Ishikawa (cell line): ENCODE data around the gene EVPL.

Experiments used
- CEBPB ChIP-seq: IDR thresholded peaks from 2 replicates; pipeline ENCODE4 v1.6.1; 2012
- CREB1 ChIP-seq: IDR thresholded peaks from 2 replicates; pipeline ENCODE4 v1.6.1; 2012; ENCODE audit warnings: low read depth
- EGR1 ChIP-seq: IDR thresholded peaks from 2 replicates; pipeline ENCODE4 v1.6.1; 2012
- EP300 ChIP-seq: IDR thresholded peaks from 2 replicates; pipeline ENCODE4 v1.6.1; 2012; ENCODE audit warnings: borderline replicate concordance
- FOXM1 ChIP-seq: IDR thresholded peaks from 2 replicates; pipeline ENCODE4 v1.6.1; 2012; ENCODE audit warnings: low read depth, borderline replicate concordance
- MAX ChIP-seq: IDR thresholded peaks from 2 replicates; pipeline ENCODE4 v1.6.1; 2012
- NFIC ChIP-seq: IDR thresholded peaks from 2 replicates; pipeline ENCODE4 v1.6.1; 2012
- RAD21 ChIP-seq: IDR thresholded peaks from 2 replicates; pipeline ENCODE4 v1.6.1; 2012; ENCODE audit warnings: low read depth
- REST ChIP-seq: IDR thresholded peaks from 2 replicates; pipeline ENCODE4 v1.6.1; 2012; ENCODE audit warnings: low read depth, mild to moderate bottlenecking
- TAF1 ChIP-seq: IDR thresholded peaks from 2 replicates; pipeline ENCODE4 v1.6.1; 2012; ENCODE audit warnings: low read depth, mild to moderate bottlenecking
- TCF12 ChIP-seq: IDR thresholded peaks from 2 replicates; pipeline ENCODE4 v1.6.1; 2012; ENCODE audit warnings: low read depth
- TEAD4 ChIP-seq: IDR thresholded peaks from 2 replicates; pipeline ENCODE4 v1.6.1; 2012
- USF1 ChIP-seq: IDR thresholded peaks from 2 replicates; pipeline ENCODE4 v1.6.1; 2012
- YY1 ChIP-seq: IDR thresholded peaks from 2 replicates; pipeline ENCODE4 v1.6.1; 2012; ENCODE audit warnings: low read depth
- ZBTB7A ChIP-seq: IDR thresholded peaks from 2 replicates; pipeline ENCODE4 v1.6.1; 2012; ENCODE audit warnings: low read depth

The EVPL gene

GRCh38 chr17:75976175-75976848 is 50.8 kb downstream of the EVPL start:
- no peak for TF ChIP-seq ZBTB7A
- no peak for TF ChIP-seq RAD21
- TF ChIP-seq MAX, result no peak
- no peak for TF ChIP-seq YY1
- no peak for TF ChIP-seq EGR1
- no peak for TF ChIP-seq CEBPB
- TF ChIP-seq USF1, result no peak

- TF ChIP-seq REST (no peak), TEAD4 (no peak), EP300 (no peak), EGR1 (no peak), MAX (no peak), YY1 (no peak), USF1 (no peak), TCF12 (no peak), ZBTB7A (no peak), CEBPB (no peak), TAF1 (no peak), NFIC (no peak)
Observed at GRCh38 chr17:75975757-75976174, 51.3 kb downstream of the EVPL start.

GRCh38 chr17:75970626-75971025 is 56.5 kb downstream of the EVPL start:
- no peak for TF ChIP-seq REST
- TF ChIP-seq CEBPB, result no peak
- TF ChIP-seq CREB1, result no peak
- TF ChIP-seq TAF1, result no peak
- no peak for TF ChIP-seq FOXM1
- no peak for TF ChIP-seq ZBTB7A
- TF ChIP-seq YY1, result no peak
- no peak for TF ChIP-seq EGR1
- TF ChIP-seq TEAD4, result no peak
- no peak for TF ChIP-seq TCF12
- TF ChIP-seq RAD21, result no peak
- no peak for TF ChIP-seq NFIC
- no peak for TF ChIP-seq USF1

GRCh38 chr17:75970011-75970523 is 57.0 kb downstream of the EVPL start:
- TF ChIP-seq YY1 (no peak), REST (no peak), MAX (no peak), USF1 (no peak), EP300 (no peak), TEAD4 (no peak), TCF12 (no peak), RAD21 (no peak), NFIC (no peak), FOXM1 (no peak), CREB1 (no peak), EGR1 (no peak), CEBPB (no peak), ZBTB7A (no peak), TAF1 (no peak)
